ENCODE measurements around the gene GRM8. TPM values are rescaled to one million over a fixed set of nuclear protein-coding genes. Genes with fewer than 3 reads are reported as not detected.

Gene GRM8
- total and polyA plus RNA-seq, 2 experiments from 2014 or later = not detected

GRCh38 chr7:126718419-126718818, 534.3 kb downstream of the GRM8 start:
- Histone ChIP-seq H3K27ac (no peak overlapping the region), H3K4me1 (ENCODE audit: insufficient read depth) (no peaks in the 10 kb centered on the region), H3K4me3 (no peak overlapping the region), H3K79me2 (ENCODE audit: insufficient read depth) (no peaks in the 10 kb centered on the region), H3K9me3 (ENCODE audit: low read depth) (no peaks in the 10 kb centered on the region), H3K36me3 (ENCODE audit: low read depth) (no peaks in the 10 kb centered on the region), H3F3A (ENCODE audit: insufficient read depth) (no peaks in the 10 kb centered on the region), H3K9me2 (ENCODE audit: insufficient read depth) (no peaks in the 10 kb centered on the region), H3K27me3 (replicated peaks; ENCODE audit: insufficient read depth) (no peaks in the 10 kb centered on the region), H3K9ac (no peak overlapping the region), H3K4me2 (ENCODE audit: unreplicated experiment) (no peak overlapping the region), H4K20me1 (ENCODE audit: insufficient read depth) (no peaks in the 10 kb centered on the region), H2AFZ (no peak overlapping the region)
- WGBS, 2 experiments (ENCODE audit: low coverage in 1 of 2, low lambda C conversion rate in 2 of 2, missing lambda C conversion rate in 2 of 2) = 15 to 27% methylated on average over 3 of the region's 3 CpGs
- no peak for DNase-seq
- no peak for TF ChIP-seq EZH2 (IDR thresholded peaks at IDR 0.05; ENCODE audit: insufficient read depth, poor library complexity, severe bottlenecking)
- no peak for TF ChIP-seq EZH2phosphoT487 (IDR thresholded peaks at IDR 0.05; ENCODE audit: insufficient read depth, low read depth)
- in situ Hi-C loops (cut with MboI) = no loop called here

GRCh38 chr7:126716321-126716720, 536.4 kb downstream of the GRM8 start:
- Histone ChIP-seq H3K4me2 (ENCODE audit: unreplicated experiment) (no peak overlapping the region), H3K4me3 (no peak overlapping the region), H4K20me1 (ENCODE audit: insufficient read depth) (no peaks in the 10 kb centered on the region), H3K79me2 (ENCODE audit: insufficient read depth) (no peaks in the 10 kb centered on the region), H3F3A (ENCODE audit: insufficient read depth) (no peaks in the 10 kb centered on the region), H3K27me3 (replicated peaks; ENCODE audit: insufficient read depth) (no peaks in the 10 kb centered on the region), H3K9me3 (ENCODE audit: low read depth) (no peaks in the 10 kb centered on the region), H3K9me2 (ENCODE audit: insufficient read depth) (no peaks in the 10 kb centered on the region), H2AFZ (no peak overlapping the region), H3K36me3 (ENCODE audit: low read depth) (no peaks in the 10 kb centered on the region), H3K27ac (no peak overlapping the region), H3K4me1 (ENCODE audit: insufficient read depth) (no peaks in the 10 kb centered on the region), H3K9ac (no peak overlapping the region)
- no peak for TF ChIP-seq EZH2phosphoT487 (IDR thresholded peaks at IDR 0.05; ENCODE audit: insufficient read depth, low read depth)
- no peak for TF ChIP-seq EZH2 (IDR thresholded peaks at IDR 0.05; ENCODE audit: insufficient read depth, poor library complexity, severe bottlenecking)
- no peak for DNase-seq
- WGBS, 2 experiments (ENCODE audit: low coverage in 1 of 2, low lambda C conversion rate in 2 of 2, missing lambda C conversion rate in 2 of 2) = 20 to 26% methylated on average over 2 of the region's 2 CpGs
- in situ Hi-C loops (cut with MboI) = no loop called here

- Histone ChIP-seq H4K20me1 (ENCODE audit: insufficient read depth) (no peaks in the 10 kb centered on the region), H3K9ac (no peak overlapping the region), H2AFZ (no peak overlapping the region), H3F3A (ENCODE audit: insufficient read depth) (no peaks in the 10 kb centered on the region), H3K9me2 (ENCODE audit: insufficient read depth) (no peaks in the 10 kb centered on the region), H3K4me2 (ENCODE audit: unreplicated experiment) (no peak overlapping the region), H3K4me1 (ENCODE audit: insufficient read depth) (no peaks in the 10 kb centered on the region), H3K36me3 (ENCODE audit: low read depth) (no peaks in the 10 kb centered on the region), H3K27me3 (replicated peaks; ENCODE audit: insufficient read depth) (no peaks in the 10 kb centered on the region), H3K27ac (no peak overlapping the region), H3K4me3 (no peak overlapping the region), H3K79me2 (ENCODE audit: insufficient read depth) (no peaks in the 10 kb centered on the region), H3K9me3 (ENCODE audit: low read depth) (no peaks in the 10 kb centered on the region)
- WGBS, 2 experiments (ENCODE audit: low coverage in 1 of 2, low lambda C conversion rate in 2 of 2, missing lambda C conversion rate in 2 of 2) = 24 to 31% methylated on average over 2 of the region's 2 CpGs
- DNase-seq = no peak
- TF ChIP-seq EZH2 (IDR thresholded peaks at IDR 0.05; ENCODE audit: insufficient read depth, poor library complexity, severe bottlenecking) (no peak), EZH2phosphoT487 (IDR thresholded peaks at IDR 0.05; ENCODE audit: insufficient read depth, low read depth) (no peak)
- in situ Hi-C loops (cut with MboI) = no loop called here
These were observed 537.7 kb downstream of the GRM8 start for GRCh38 chr7:126715076-126715475.

GRCh38 chr7:126702242-126703016, 550.3 kb downstream of the GRM8 start:
- no peaks in the 10 kb centered on the region for H3K36me3 ChIP-seq (ENCODE audit: low read depth)
- in situ Hi-C loops (cut with MboI) = no loop called here
- H4K20me1 ChIP-seq (ENCODE audit: insufficient read depth) = no peaks in the 10 kb centered on the region
- H2AFZ ChIP-seq = no peak overlapping the region; the same call in 1 of the 2 replicates
- DNase-seq = no peak
- H3K4me2 ChIP-seq (ENCODE audit: unreplicated experiment) = peak overlapping the region; percentile 9
- no peak overlapping the region for H3K27ac ChIP-seq
- H3K9ac ChIP-seq = no peak overlapping the region
- 77 to 79% methylated on average over 7 of the region's 7 CpGs for WGBS, 2 experiments (ENCODE audit: low coverage in 1 of 2, low lambda C conversion rate in 2 of 2, missing lambda C conversion rate in 2 of 2)
- H3K79me2 ChIP-seq (ENCODE audit: insufficient read depth) = no peaks in the 10 kb centered on the region
- H3K27me3 ChIP-seq (replicated peaks; ENCODE audit: insufficient read depth) = no peaks in the 10 kb centered on the region
- H3K4me3 ChIP-seq = no peak overlapping the region
- peaks cover 12% of the 10 kb centered on the region; the same call in 1 of the 2 replicates for H3F3A ChIP-seq (ENCODE audit: insufficient read depth)
- H3K9me2 ChIP-seq (ENCODE audit: insufficient read depth) = no peaks in the 10 kb centered on the region
- no peak for TF ChIP-seq EZH2 (IDR thresholded peaks at IDR 0.05; ENCODE audit: insufficient read depth, poor library complexity, severe bottlenecking)
- TF ChIP-seq EZH2phosphoT487 (IDR thresholded peaks at IDR 0.05; ENCODE audit: insufficient read depth, low read depth) = no peak
- no peaks in the 10 kb centered on the region for H3K9me3 ChIP-seq (ENCODE audit: low read depth)
- peaks cover 16% of the 10 kb centered on the region for H3K4me1 ChIP-seq (ENCODE audit: insufficient read depth)

All from GM23248 (cell line).